AG04450 (cell line): ENCODE results near the gene TPP2. TPM values are rescaled to one million over a fixed set of nuclear protein-coding genes. Genes with fewer than 3 reads are reported as not detected.

Experiments used
- CTCF ChIA-PET: fragments of 300-600, 350-600 bp; formaldehyde crosslinking; extraction: SDS; loops from one replicate; lab custom pipeline; 2022; ENCODE audit warnings: antibody characterized with exemption, inconsistent platforms; lab: Charles Lee
- POLR2A ChIA-PET: fragments of 350-600 bp; formaldehyde crosslinking; extraction: SDS; loops from one replicate; lab custom pipeline; 2021; ENCODE audit warnings: antibody characterized with exemption, inconsistent platforms; lab: Yijun Ruan, JAX
- DNase-seq: peaks from one replicate; pipeline ENCODE4 v3.0.0-alpha.2; 2011; ENCODE audit warnings: low read depth, low spot score
- H3K27ac ChIP-seq: one replicate; pipeline ENCODE4 v1.5.1; 2012; ENCODE audit warnings: low read depth, low read length, control low read depth
- H3K27me3 ChIP-seq: one replicate; pipeline ENCODE4 v1.6.0; 2012; ENCODE audit warnings: low read length; ENCODE audit not compliant: control insufficient read depth, insufficient read depth
- H3K4me3 ChIP-seq: 2 replicates; pipeline ENCODE4 v1.5.1; 2011; ENCODE audit warnings: mild to moderate bottlenecking, low read depth, low read length, control low read depth
- H3K9me3 ChIP-seq: 2 replicates; pipeline ENCODE4 v1.5.1; 2012; ENCODE audit warnings: low read length; ENCODE audit not compliant: control insufficient read depth, insufficient read depth
- CTCF ChIP-seq: IDR thresholded peaks from 2 replicates; pipeline ENCODE4 v1.5.1; 2011; ENCODE audit warnings: low read depth, low read length, control low read depth, inconsistent platforms
- polyA plus RNA-seq: library from polyadenylated mRNA; depleted of rRNA; stranded (reverse); fragments of >200 nt; gene quantifications from 2 replicates; pipeline ENCODE4 v1.2.3, GENCODE V29; 2011

TPP2 gene
- polyA plus RNA-seq, 1 experiment, result 49.8 TPM

- TF ChIP-seq CTCF, result no peak
- H3K4me3 ChIP-seq, result no peak overlapping the region
- no peaks in the 10 kb centered on the region for H3K9me3 ChIP-seq
- CTCF ChIA-PET, result no interaction called here
- H3K27ac ChIP-seq, result no peak overlapping the region
- no peak for DNase-seq
- POLR2A ChIA-PET, result no interaction called here
- H3K27me3 ChIP-seq, result no peaks in the 10 kb centered on the region
Observed at GRCh38 chr13:102683637-102684036, 86.9 kb downstream of the TPP2 start.

GRCh38 chr13:102686024-102686423, 89.2 kb downstream of the TPP2 start:
- ChIA-PET CTCF (no interaction called here), POLR2A (no interaction called here)
- H3K27me3 ChIP-seq, result peaks cover 6% of the 10 kb centered on the region
- DNase-seq, result no peak
- H3K9me3 ChIP-seq, result no peaks in the 10 kb centered on the region
- no peak overlapping the region for H3K27ac ChIP-seq
- no peak overlapping the region for H3K4me3 ChIP-seq
- TF ChIP-seq CTCF, result no peak

GRCh38 chr13:102687520-102687919, 90.7 kb downstream of the TPP2 start:
- Histone ChIP-seq H3K27ac (no peak overlapping the region), H3K27me3 (peaks cover 12% of the 10 kb centered on the region), H3K9me3 (no peaks in the 10 kb centered on the region), H3K4me3 (no peak overlapping the region)
- ChIA-PET CTCF (no interaction called here), POLR2A (no interaction called here)
- no peak for DNase-seq
- no peak for TF ChIP-seq CTCF

GRCh38 chr13:102688306-102688973, 91.7 kb downstream of the TPP2 start:
- Histone ChIP-seq H3K4me3 (no peak overlapping the region), H3K27ac (no peak overlapping the region), H3K27me3 (peaks cover 17% of the 10 kb centered on the region), H3K9me3 (no peaks in the 10 kb centered on the region)
- no peak for DNase-seq
- no peak for TF ChIP-seq CTCF
- ChIA-PET POLR2A (no interaction called here), CTCF (no interaction called here)

GRCh38 chr13:102690883-102691282, 94.1 kb downstream of the TPP2 start:
- H3K9me3 ChIP-seq, result no peaks in the 10 kb centered on the region
- ChIA-PET POLR2A (no interaction called here), CTCF (no interaction called here)
- H3K27me3 ChIP-seq, result peaks cover 20% of the 10 kb centered on the region
- H3K27ac ChIP-seq, result no peak overlapping the region
- no peak for TF ChIP-seq CTCF
- no peak for DNase-seq
- no peak overlapping the region for H3K4me3 ChIP-seq
